HG03175 (cell line): ENCODE measurements around the gene PIK3R5.
"Not testable (repeated sequence)": the region's sequence is repeated elsewhere in the genome, so short reads cannot be mapped to it uniquely, and the experiment has no call there.

ENCODE experiments used
- ATAC-seq: cut with Tn5 transposase; IDR thresholded peaks from one replicate; pipeline ENCODE4 v1.9.1; 2021; ENCODE audit warnings: mild to moderate bottlenecking, moderate library complexity; ENCODE audit not compliant: unreplicated experiment

Gene PIK3R5

DNA sequence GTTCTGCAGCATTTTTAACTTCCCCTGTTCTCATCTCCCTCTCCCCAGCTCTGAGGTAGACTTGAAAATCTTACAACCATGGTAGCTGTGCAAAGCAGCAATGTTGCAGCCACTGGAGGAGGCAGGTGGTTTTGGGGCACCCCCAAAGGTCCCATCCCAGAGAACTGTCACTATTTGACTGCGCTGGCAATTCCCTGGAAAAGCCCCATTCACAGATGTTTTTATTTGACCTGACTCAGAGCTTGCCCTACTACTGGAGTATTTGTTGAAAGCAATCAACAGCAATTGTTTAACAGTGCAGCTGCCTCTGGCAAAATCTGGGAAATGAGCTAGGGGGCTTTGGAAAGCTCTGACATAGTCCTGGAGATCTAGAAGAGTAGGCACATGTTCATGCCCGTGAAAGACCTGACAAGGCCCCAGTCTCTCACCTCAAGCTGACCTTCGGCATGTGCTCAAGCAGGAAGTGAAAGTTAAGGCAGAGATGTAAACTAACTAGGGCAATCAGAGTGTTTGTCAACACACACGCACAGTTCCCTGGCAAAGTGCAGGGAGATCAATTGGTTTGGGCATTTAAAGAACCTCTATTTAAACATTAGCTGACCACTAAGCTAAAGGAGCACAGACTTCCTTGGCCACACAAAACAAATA, 19.7 kb upstream of the PIK3R5 start:
- no peak for ATAC-seq

DNA sequence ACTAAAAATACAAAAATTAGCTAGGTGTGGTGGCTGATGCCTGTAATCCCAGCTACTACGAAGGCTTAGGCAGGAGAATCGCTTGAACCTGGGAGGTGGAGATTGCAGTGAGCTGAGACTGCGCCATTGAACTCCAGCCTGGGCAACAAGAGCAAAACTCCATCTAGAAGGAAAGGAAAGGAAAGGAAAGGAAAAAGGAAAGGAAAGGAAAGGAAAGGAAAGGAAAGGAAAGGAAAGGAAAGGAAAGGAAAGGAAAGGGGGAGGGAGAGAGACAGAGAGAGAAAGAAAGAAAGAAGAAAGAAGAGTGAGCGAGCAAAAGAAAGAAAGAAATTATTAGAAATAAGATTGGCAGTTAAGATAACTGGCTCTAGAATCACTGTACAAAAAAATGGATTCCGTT, 18.7 kb upstream of the PIK3R5 start:
- not testable (repeated sequence) for ATAC-seq

DNA sequence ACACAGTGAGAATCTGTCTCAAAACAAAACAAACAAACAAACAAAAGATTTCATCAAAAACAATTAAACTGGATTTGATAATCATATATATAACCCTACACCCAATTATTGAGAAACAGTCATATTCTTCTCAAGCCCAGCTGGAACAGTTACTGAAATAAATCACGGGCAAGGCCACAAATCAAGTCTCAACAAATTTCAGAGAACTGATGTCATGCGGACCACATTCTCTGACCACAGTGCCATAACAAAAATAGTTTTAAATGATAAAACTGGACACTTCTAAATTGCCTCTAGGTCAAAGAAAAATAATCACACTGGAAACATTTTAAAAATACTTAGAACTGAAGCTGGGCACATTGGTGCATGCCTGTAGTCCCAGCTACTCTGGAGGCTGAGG, 15.9 kb upstream of the PIK3R5 start:
- no peak for ATAC-seq

DNA sequence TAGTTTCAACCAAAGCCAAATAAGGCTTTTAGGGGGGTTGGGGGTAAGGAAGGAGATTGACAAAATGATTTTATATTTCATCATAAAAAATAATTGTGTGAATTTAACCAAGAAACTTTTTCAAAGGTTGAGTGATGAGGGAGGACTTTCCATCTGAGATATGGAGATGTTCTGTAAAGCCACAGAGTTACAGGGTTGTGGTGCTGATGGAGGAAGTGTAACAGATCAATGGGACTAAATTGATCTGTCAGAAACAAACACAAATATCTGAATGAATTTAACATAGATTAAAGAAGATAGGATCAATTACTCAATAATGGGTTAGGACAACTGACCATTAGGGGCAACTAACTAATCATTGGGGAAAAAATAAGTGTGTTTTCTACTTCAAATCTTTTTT, 14.2 kb upstream of the PIK3R5 start:
- no peak for ATAC-seq

DNA sequence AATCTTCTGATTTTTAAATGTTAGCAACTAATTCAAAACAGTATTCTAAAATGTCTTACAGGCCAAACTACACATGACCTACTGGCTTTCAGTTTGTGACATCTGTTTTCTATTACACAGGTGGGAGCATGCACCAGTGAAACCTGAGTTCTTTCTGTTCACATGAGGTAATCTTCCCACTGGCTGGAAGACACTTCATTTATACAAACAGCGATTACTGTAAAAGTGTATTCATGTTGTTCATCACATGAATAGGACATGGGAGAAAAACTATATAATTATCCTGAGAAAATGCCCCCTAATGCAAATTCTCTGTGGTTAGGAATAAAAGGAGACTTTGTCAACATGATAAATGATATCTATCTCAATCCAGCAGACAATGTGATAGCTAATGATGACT, 11.1 kb upstream of the PIK3R5 start:
- no peak for ATAC-seq

DNA sequence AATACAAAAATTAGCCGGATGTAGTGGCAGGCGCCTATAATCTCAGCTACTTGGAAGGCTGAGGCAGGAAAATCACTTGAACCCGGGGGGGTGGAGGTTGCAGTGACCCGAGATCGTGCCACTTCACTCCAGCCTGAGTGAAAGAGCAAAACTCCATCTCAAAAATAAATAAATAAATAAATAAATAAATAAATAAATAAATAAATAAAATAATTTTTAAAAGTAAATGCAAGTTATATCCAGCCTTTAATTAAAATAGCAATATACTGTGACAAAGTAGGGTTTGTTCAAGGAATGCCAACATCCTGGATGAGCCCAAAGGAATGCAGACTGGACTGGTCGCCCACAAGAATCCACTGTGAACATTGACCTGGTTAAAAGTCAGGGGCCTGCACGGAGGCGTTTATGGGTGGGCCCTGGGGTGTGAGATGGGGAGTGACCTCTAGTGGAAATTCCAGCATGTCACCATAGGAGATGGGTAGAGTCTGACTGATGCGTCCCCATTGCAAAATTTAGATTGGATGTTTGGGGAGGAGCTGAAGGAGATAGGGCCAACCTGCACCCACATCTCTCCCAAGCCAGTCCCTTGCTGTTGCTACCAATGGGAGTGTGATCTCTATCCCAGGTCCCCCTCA, 9.7 kb upstream of the PIK3R5 start:
- no peak for ATAC-seq

DNA sequence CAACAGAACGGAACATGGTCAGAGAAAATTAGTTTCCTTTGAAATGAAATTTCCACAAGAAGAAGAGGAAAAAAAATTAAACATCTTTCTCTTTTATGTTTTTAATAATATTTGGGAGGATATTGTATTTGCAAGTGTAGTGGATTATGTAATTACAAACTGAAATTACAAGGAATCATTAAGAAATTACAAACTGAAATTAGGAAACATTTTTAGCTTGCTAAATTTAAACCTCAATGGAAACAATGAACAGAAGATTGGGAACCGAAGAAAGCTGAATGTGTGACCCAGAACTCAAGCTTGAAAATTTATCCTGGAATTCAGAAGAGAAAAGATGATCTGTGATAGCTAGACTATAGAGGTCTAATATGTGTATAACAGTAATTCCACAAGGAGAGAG, 4.4 kb upstream of the PIK3R5 start:
- no peak for ATAC-seq

DNA sequence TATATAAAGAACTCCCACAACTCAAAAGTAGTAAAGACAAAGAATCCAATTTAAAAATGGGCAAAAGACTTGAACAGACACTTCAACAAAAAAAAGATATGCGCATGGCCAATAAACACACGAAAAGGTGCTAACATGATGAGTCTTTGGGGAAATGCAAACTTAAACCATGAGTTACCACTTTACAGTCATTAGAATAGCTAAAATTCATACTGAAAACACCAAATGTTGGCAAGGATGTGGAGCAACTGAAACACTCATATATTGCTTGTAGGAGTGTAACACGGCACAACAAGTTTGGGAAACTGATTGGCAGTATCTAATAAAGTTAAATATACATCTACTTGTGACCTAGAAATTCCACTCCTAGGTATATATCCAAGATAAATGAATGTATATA, 3.0 kb upstream of the PIK3R5 start:
- ATAC-seq: no peak

DNA sequence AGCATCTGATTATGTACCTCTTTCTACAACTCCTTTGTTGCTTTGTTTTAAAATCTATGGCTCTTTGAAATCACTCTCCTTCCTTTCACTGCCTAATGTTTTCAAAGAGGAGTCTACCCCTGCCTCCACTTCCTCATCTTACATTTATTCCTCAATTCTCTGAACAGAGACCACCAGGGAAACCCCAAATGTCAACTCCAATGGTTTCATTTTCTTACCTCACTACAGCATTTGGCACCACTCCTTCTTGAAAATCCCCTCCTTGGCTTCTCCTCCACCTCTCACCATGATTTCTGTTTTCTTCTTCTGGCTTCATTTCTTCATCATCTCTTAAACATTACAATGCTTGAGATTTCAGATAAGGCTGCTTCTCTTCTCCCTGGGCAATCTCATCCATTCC, 2.4 kb upstream of the PIK3R5 start:
- ATAC-seq: no peak

DNA sequence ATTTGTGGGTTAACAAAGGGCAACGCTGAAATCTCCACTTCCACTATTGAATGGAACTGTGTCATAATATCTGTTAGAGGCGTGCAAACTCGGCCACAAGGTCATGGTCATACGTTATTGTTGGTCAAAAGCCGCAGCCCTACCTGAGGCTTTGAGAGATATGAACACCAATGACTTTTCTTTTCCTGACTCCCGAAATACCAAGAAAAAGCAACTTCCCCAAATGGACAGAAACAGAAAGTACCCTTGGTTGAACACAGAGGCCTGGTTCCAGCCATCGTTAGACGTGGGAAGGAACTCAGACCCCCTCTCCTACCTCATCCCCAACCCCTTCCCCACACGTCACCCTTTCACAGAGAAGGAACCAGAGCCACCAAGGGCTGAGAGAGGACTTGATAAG, 1.4 kb upstream of the PIK3R5 start:
- ATAC-seq: no peak

DNA sequence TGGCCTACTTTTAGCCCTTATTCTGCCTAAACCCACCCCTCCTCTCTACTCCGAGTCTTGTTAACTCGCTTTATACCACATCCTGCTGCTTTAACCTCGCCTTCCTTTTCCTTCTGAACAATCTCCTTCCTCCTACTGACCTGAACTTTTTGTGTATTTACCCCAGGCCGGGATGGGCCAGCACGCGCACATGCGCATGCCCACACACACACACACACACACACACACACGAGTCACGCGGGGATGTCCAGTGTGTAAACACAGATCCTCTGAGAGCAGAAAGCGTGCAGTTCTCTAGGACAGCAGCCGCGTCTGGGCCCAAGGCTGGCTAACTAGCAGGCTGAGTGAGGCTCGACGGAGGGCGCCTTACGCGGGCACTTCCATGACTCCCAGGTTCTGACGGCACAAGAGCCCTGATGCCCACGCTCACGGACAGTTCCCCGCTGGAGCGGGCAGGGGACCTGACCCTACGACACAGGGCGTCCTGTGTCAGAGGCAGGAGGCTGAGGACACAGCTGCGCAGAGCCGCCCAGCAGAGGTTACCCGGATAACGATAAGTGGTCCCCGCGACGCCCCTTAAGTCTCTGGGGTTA, 610 bp downstream of the PIK3R5 start:
- ATAC-seq: peak; percentile 24

DNA sequence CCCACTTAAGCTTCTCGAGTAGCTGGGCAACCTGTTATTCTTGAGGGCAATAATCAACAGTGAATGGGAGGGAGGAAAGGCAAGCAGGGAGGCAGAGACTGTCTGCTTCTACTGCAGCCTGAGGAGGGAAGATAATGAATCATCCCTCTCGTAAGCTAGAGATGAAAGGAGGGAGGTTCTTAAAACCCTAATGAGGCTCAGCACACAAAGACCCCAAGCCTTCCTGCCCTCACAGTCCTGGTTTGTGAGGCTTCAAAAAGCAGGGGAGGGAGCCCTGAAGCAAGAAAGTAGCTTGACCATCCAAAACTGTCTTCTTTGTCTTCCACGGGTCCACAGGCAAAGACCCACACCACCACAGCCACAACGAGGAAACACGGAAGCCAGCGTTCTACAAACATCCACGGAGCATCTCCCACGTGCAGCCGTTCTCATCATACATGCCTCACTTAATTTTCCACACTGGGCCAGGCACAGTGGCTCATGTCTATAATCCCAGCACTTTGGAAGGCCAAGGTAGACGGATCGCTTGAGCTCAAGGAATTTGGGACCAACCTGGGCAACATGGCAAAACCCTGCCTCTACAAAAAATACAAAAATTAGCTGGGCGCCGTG, 1.8 kb downstream of the PIK3R5 start:
- ATAC-seq: no peak

DNA sequence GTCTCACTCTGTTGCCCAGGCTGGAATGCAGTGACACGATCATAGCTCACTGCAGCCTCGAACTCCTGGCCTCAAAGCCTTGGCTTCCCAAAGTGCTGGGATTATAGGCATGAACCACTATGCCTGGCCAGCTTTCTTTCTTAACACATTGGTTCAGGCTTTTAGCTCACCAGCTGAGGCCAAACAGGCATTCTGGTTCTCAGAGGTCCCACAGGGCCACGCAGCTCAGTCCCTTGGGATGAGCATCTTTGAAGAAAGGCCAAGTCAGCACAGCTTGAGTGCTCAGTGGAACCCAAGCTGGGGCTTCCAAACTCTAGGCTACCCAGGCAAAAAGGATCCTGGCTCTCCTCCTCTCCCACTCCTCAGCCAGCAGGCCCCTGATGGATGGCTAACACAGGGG, 2.5 kb downstream of the PIK3R5 start:
- ATAC-seq: no peak

DNA sequence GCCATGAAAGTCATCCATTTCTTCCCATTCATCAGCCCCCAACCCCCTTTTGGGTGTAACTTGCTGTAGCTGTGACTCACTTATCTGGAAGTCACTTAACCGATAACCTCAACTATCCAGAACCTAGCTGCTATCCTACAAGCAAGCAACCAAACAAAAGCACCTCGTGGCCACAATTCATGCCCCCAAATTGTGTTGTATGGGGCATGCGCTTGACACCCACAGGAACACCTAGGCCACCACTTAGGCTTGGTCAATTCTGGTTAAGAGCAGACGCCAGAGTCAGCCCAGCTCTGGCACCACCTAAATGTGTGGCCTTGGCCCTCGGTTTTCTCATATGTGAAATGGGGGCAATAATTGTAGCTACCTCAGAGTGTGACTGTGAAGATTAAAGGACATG, 3.7 kb downstream of the PIK3R5 start:
- no peak for ATAC-seq

DNA sequence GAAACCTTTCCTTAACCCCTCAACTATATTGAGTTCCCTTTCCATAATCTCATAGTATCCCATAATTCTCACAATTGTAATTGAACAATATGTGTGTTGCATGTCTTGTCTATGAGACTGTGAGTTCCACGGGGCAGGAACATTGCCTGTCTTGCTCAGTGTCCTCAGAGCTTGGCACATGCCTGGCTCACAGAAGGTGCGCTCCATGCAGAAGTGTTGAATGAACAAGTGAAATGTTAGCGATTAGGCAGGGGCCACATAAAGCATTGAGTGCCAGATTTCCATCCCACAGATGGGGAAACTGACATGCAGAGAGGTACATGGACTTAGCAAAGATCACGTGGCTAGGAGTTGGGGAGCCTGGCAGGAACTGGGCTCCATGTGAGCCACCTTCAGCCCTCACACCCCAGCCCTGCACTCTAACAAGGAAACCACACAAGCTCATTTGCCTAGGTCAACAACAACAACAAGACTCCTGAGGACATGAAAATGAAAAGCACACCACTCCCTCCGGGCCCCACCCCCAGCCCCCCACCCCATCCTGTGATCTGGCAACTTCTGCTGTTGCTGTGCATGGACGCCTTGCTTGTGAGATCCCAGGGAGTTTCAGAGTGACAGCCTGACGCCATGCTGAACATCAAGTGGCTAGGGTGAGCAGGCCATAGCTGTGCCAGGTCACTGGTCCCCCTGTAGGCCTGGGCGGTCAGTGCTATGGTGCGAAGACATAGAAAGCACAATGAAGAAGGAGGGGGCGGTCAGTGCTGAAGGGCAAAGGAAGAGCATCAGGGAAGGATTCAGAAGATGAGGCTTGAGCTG, 5.0 kb downstream of the PIK3R5 start:
- ATAC-seq: no peak

DNA sequence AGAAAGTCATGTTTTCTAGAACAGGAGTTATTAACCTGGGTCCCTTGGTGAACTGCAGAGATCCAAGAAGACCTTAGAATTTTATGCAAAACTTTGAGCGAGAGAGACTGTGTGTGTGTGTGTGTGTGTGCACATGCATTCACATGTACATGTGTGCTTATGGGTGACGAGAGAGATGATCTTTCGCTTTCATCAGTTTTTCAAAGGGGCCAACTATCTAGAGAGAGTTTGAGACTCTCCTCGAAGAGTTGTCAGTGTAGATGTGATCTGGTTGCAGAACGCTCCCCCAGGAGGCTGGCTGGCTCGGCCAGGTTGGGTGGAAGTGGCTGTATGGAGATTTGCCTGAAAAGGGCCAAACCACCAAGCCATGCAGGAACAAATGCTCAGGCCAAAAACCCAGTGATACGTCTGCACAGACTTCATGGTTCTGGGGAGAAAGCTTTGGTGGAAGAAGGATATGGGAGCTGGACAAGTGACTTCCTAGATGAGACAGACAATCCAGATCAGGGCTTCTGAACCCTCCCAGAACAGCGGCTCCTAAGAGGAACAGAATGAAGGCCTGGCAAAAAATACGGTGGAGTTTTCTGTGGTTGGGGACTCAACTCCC, 6.1 kb downstream of the PIK3R5 start:
- no peak for ATAC-seq

DNA sequence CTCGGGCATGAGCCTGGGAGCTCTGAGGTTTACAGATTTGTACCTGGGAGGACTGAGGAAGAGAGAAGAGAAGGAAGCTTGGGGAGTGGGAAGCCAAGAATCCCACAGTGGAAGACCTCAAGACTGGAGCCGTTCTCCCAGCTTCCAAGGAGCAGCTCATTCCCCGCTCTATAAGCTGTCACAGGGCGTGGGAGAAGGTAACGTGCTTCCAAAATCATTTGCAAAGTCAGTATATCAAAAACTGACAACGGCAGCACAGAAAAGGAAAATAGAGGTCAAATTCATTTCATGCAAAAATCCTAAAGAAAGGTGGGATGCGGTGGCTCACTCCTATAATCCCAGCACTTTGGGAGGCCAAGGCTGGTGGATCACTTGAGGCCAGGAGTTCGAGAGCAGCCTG, 7.8 kb downstream of the PIK3R5 start:
- ATAC-seq: no peak

DNA sequence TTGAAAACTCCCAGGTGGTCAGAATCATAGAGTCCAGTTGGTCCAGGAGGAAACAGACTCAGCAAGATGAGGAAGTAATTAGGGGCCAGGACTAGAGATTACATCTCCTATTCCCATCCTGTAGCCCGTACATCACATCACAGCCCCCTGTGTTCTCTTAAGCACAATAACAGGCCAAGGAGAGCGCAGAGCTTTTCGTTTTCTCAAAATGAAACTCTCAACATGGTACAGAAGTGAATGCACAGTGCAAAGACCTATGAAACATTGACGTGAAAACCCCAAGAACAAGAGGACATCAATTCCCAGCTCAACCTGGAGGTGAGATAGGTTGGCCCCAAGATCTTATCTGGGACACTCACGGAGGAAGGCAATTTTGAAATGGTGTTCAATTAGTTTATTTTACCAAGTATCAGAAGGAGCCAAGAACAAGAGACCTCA, 9.0 kb downstream of the PIK3R5 start:
- no peak for ATAC-seq

DNA sequence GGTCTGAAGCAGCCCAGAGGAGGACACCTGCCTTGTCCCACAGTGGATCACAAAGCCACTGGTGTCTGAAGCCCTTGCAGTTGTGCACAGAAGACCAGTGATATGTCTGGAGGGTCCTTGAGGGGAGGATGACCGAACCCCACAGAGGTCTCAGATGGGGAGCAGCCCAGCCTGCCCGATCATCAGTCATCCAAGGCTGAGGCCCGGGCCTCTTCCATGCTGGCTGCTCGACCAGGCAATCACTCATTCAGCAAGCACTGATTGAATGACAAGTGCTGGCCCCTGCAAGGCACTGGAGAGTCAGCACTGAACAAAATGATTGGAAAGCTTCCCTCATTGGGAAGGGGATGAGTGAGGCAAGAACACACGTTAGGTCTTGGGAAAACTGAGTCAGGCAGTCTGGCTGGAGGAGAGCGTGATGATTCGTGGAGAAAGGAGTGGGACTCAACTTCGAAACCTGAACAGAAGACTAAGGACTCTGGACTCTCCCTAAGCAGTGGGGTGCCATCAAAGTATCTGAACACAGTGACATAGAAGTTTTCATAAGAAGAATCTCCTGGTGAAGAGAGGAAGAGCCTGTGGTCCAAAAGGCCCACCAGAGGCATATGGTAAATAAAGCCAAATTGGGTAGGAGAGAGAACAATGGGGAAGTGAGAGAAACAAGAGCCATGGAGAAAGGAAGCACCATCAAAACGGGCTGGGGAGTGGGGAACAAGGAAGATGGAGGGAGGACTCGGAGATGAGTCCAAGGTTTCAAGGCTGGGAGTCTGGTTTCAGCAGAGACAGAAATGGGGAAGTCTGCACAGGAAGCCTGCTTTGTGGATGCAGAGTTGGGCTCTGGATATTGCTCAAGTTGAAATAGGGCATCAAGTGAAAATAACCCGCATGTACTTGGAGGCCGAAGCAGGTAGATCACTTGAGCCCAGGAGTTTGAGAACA, 10.2 kb downstream of the PIK3R5 start:
- ATAC-seq: no peak

DNA sequence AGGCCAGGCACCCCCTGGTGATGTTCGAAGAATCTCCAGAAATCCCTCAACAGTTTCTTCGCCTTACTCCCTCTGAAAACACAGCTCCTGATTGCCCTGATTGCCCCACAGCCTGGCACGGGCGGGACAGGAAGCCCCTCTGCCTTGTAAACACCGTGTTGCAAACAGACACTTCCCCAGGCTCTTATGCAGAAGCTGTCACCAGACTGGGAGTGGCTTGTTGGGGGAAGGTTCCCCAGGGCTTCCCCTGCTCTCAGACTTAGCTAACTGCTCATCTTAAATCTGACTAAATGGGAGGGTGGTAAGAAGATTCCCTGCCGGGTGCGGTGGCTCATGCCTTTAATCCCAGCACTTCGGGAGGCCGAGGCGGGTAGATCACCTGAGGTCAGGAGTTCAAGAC, 11.2 kb downstream of the PIK3R5 start:
- no peak for ATAC-seq
